H1 (cell line): ENCODE results near the gene PDE6B. TPM values are rescaled to one million over a fixed set of nuclear protein-coding genes. Genes with fewer than 3 reads are reported as not detected.

Experiments used
- CTCF ChIA-PET: fragments of 300-600 bp; sonication (Branson Sonifier 250); formaldehyde crosslinking; loops from one replicate; lab custom pipeline; 2021; ENCODE audit not compliant: partially characterized antibody; lab: Charles Lee
- POLR2A ChIA-PET: fragments of 300-600 bp; sonication (Branson Sonifier 250); formaldehyde crosslinking; loops from one replicate; lab custom pipeline; 2021; ENCODE audit warnings: inconsistent platforms; ENCODE audit not compliant: partially characterized antibody; lab: Charles Lee
- DNase-seq, 2 experiments: peaks; one replicate each; pipeline versions ENCODE4 v3.0.0 to v3.0.0-alpha.2; 2010 to 2022; ENCODE audit warnings: low spot score in 2 of 2, low read depth in 1 of 2, mixed read lengths in 1 of 2
- FAIRE-seq: peaks from 2 replicates; lab custom pipeline; 2011; peaks lifted over from hg19 to GRCh38; lab: Jason Lieb, UNC
- H2AFZ ChIP-seq: 2 replicates; pipeline ENCODE4 v1.8.1; 2012; ENCODE audit warnings: low read length, inconsistent platforms
- H2AK5ac ChIP-seq: 2 replicates; pipeline ENCODE4 v1.6.1; 2013; ENCODE audit warnings: low read depth, low read length
- H2BK120ac ChIP-seq: replicated peaks from 2 replicates; pipeline ENCODE3; 2013; ENCODE audit warnings: low read depth, low read length, inconsistent platforms
- H2BK12ac ChIP-seq: 2 replicates; pipeline ENCODE4 v1.6.1; 2013; ENCODE audit warnings: low read depth, low read length
- H2BK15ac ChIP-seq: 2 replicates; pipeline ENCODE4 v1.6.1; 2013; ENCODE audit warnings: low read length
- H2BK20ac ChIP-seq: 2 replicates; pipeline ENCODE4 v1.6.1; 2013; ENCODE audit warnings: low read length
- H2BK5ac ChIP-seq: 2 replicates; pipeline ENCODE4 v1.6.1; 2013; ENCODE audit warnings: low read depth, low read length
- H3K14ac ChIP-seq: 2 replicates; pipeline ENCODE4 v1.6.1; 2013; ENCODE audit warnings: inconsistent platforms; ENCODE audit not compliant: insufficient read length
- H3K18ac ChIP-seq: 2 replicates; pipeline ENCODE4 v1.6.1; 2013; ENCODE audit warnings: low read length; ENCODE audit errors: extremely low read depth
- H3K23ac ChIP-seq: 2 replicates; pipeline ENCODE4 v1.6.1; 2013; ENCODE audit warnings: inconsistent platforms; ENCODE audit not compliant: insufficient read length
- H3K23me2 ChIP-seq: 2 replicates; pipeline ENCODE4 v1.6.1; 2013; ENCODE audit warnings: low read depth, low read length
- H3K27ac ChIP-seq: 2 replicates; pipeline ENCODE4 v1.6.1; 2011; ENCODE audit warnings: low read depth, low read length, inconsistent platforms
- H3K27me3 ChIP-seq, 4 experiments: replicated peaks in 1 of 4; 1 replicate in 1 of 4; 2 replicates in 3 of 4; pipeline versions ENCODE4 v1.6.1 to v1.8.1; 2011 to 2013; ENCODE audit warnings: low read length in 3 of 4, mild to moderate bottlenecking in 3 of 4, inconsistent platforms in 2 of 4, mixed read lengths in 2 of 4, moderate library complexity in 1 of 4; ENCODE audit not compliant: control insufficient read depth in 3 of 4, insufficient read depth in 3 of 4; ENCODE audit errors: extremely low read depth in 1 of 4
- H3K36me3 ChIP-seq, 4 experiments: 2 replicates each; pipeline versions ENCODE4 v1.6.1 to v1.8.1; 2011 to 2013; ENCODE audit warnings: mild to moderate bottlenecking in 4 of 4, low read length in 3 of 4, moderate library complexity in 2 of 4, control low read depth in 1 of 4, inconsistent platforms in 1 of 4; ENCODE audit not compliant: insufficient read depth in 4 of 4, control insufficient read depth in 2 of 4
- H3K4ac ChIP-seq: replicated peaks from 2 replicates; pipeline ENCODE3; 2013; ENCODE audit warnings: low read length, low read depth, mixed read lengths, inconsistent platforms; ENCODE audit not compliant: insufficient read length
- H3K4me1 ChIP-seq, 4 experiments: replicated peaks in 1 of 4; 1 replicate in 1 of 4; 2 replicates in 3 of 4; pipeline versions ENCODE4 v1.6.1 to v1.8.1; 2011 to 2013; ENCODE audit warnings: low read length in 3 of 4, inconsistent platforms in 2 of 4, mixed read lengths in 1 of 4; ENCODE audit not compliant: insufficient read depth in 4 of 4, control insufficient read depth in 3 of 4
- H3K4me2 ChIP-seq, 2 experiments: 2 replicates each; pipeline versions ENCODE4 v1.6.1 to v1.8.1; 2011 to 2013; ENCODE audit warnings: low read depth in 2 of 2, low read length in 2 of 2, control low read depth in 1 of 2, inconsistent platforms in 1 of 2, mild to moderate bottlenecking in 1 of 2; ENCODE audit not compliant: insufficient read depth in 1 of 2
- H3K4me3 ChIP-seq, 4 experiments: fragments of 200-600, 300-600 bp in 1 of 4; sonication (generic), shearing (Covaris generic), sonication (Bioruptor Twin) in 1 of 4; 2 replicates each; pipeline versions ENCODE4 v1.5.1 to v1.8.1; 2011 to 2016; ENCODE audit warnings: low read length in 4 of 4, low read depth in 3 of 4, control low read depth in 2 of 4, inconsistent platforms in 2 of 4, mild to moderate bottlenecking in 2 of 4, mixed read lengths in 1 of 4, moderate library complexity in 1 of 4; ENCODE audit not compliant: insufficient read depth in 2 of 4; ENCODE audit errors: extremely low read depth in 1 of 4
- H3K56ac ChIP-seq: replicated peaks from 2 replicates; pipeline ENCODE3; 2013; ENCODE audit warnings: low read depth, mild to moderate bottlenecking, mixed read lengths, low read length, inconsistent platforms; ENCODE audit not compliant: insufficient read length
- H3K79me1 ChIP-seq: 2 replicates; pipeline ENCODE4 v1.6.1; 2013; ENCODE audit warnings: low read depth, low read length, control low read depth
- H3K79me2 ChIP-seq, 2 experiments: 2 replicates each; pipeline versions ENCODE4 v1.6.1 to v1.8.1; 2012 to 2013; ENCODE audit warnings: low read length in 2 of 2, mild to moderate bottlenecking in 2 of 2, inconsistent platforms in 1 of 2; ENCODE audit not compliant: insufficient read depth in 2 of 2, control insufficient read depth in 1 of 2
- H3K9ac ChIP-seq, 4 experiments: replicated peaks in 1 of 4; 1 replicate in 1 of 4; 2 replicates in 3 of 4; pipeline versions ENCODE4 v1.6.1 to v1.8.1; 2011 to 2013; ENCODE audit warnings: low read depth in 3 of 4, low read length in 3 of 4, control low read depth in 2 of 4, mild to moderate bottlenecking in 2 of 4, moderate library complexity in 2 of 4, inconsistent platforms in 1 of 4; ENCODE audit errors: extremely low read depth in 1 of 4
- H3K9me3 ChIP-seq, 2 experiments: 2 replicates each; pipeline versions ENCODE4 v1.6.1 to v1.8.1; 2012 to 2013; ENCODE audit warnings: mild to moderate bottlenecking in 2 of 2, moderate library complexity in 2 of 2, control low read depth in 1 of 2, inconsistent platforms in 1 of 2, low read depth in 1 of 2, low read length in 1 of 2, mixed read lengths in 1 of 2; ENCODE audit not compliant: insufficient read depth in 2 of 2
- H4K20me1 ChIP-seq, 2 experiments: replicated peaks in 1 of 2; 2 replicates each; pipeline versions ENCODE3 to v1.8.1; 2011 to 2013; ENCODE audit warnings: inconsistent platforms in 2 of 2, low read length in 2 of 2, mild to moderate bottlenecking in 1 of 2; ENCODE audit not compliant: insufficient read depth in 2 of 2, control insufficient read depth in 1 of 2
- H4K5ac ChIP-seq: 2 replicates; pipeline ENCODE4 v1.6.1; 2013; ENCODE audit warnings: low read length, low read depth, mixed read lengths, inconsistent platforms; ENCODE audit not compliant: insufficient read length
- H4K8ac ChIP-seq: 2 replicates; pipeline ENCODE4 v1.8.0; 2013; ENCODE audit warnings: mild to moderate bottlenecking, moderate library complexity, low read length, inconsistent platforms; ENCODE audit not compliant: insufficient read depth; ENCODE audit errors: extremely low read depth
- H4K91ac ChIP-seq: replicated peaks from 2 replicates; pipeline ENCODE3; 2013; ENCODE audit warnings: low read length, mixed read lengths, inconsistent platforms; ENCODE audit not compliant: insufficient read length
- CBX5 ChIP-seq: fragments of 300-800, 300-1000 bp; sonication (generic); IDR thresholded peaks from 2 replicates; pipeline ENCODE4 v1.7.1; 2016; ENCODE audit warnings: antibody characterized with exemption, low read length, low read depth
- EZH2 ChIP-seq: fragments of 200-600 bp; sonication (generic); IDR thresholded peaks from 2 replicates; pipeline ENCODE4 v1.7.1; 2012; ENCODE audit warnings: low read depth, mild to moderate bottlenecking, moderate library complexity, low read length, inconsistent platforms; ENCODE audit not compliant: severe bottlenecking
- RFX5 ChIP-seq: IDR thresholded peaks from 2 replicates; pipeline ENCODE4 v1.6.1; 2011; ENCODE audit warnings: low read depth, low read length, improper control_type of control experiment, borderline replicate concordance
- SIRT6 ChIP-seq: IDR thresholded peaks from one replicate; pipeline ENCODE4 v1.7.1; 2012; ENCODE audit warnings: low read length, inconsistent platforms
- SIX5 ChIP-seq: IDR thresholded peaks from 2 replicates; pipeline ENCODE4 v1.6.1; 2011; ENCODE audit warnings: mild to moderate bottlenecking, low read depth, low read length
- SRF ChIP-seq: IDR thresholded peaks from 2 replicates; pipeline ENCODE4 v1.6.1; 2011; ENCODE audit warnings: mild to moderate bottlenecking, low read depth, low read length, moderate library complexity
- SUZ12 ChIP-seq: fragments of 200-600 bp; sonication (generic); IDR thresholded peaks from 2 replicates; pipeline ENCODE4 v1.6.1; 2012; ENCODE audit warnings: mild to moderate bottlenecking, inconsistent platforms, low read length, moderate library complexity, mixed read lengths
- TAF1 ChIP-seq: IDR thresholded peaks from 2 replicates; pipeline ENCODE4 v1.6.1; 2011; ENCODE audit warnings: mild to moderate bottlenecking, low read depth, low read length
- TAF7 ChIP-seq: optimal IDR thresholded peaks from 2 replicates; pipeline ENCODE3; 2011; ENCODE audit warnings: low read depth, mild to moderate bottlenecking, inconsistent platforms, low read length, moderate library complexity, borderline replicate concordance
- ZNF274 ChIP-seq: IDR thresholded peaks from 2 replicates; pipeline ENCODE4 v1.7.0; 2012; ENCODE audit warnings: low read length, borderline replicate concordance; ENCODE audit errors: extremely low read depth
- WGBS, 2 experiments: shearing (Covaris generic) in 1 of 2; methylation state at CpG; one replicate each; pipeline versions ENCODE4 v1.1.6 to v1.1.7; 2013 to 2015; ENCODE audit warnings: low lambda C conversion rate in 2 of 2, mixed read lengths in 2 of 2, inconsistent platforms in 1 of 2, low coverage in 1 of 2, missing lambda C conversion rate in 1 of 2; ENCODE audit not compliant: insufficient replicate concordance in 2 of 2, insufficient coverage in 1 of 2, insufficient read length in 1 of 2; ENCODE audit errors: extremely low coverage in 1 of 2, missing lambda C conversion rate in 1 of 2; 5-methylcytosine and 5-hydroxymethylcytosine counted together
- polyA plus RNA-seq, 7 experiments: library from polyadenylated mRNA; depleted of rRNA in 3 of 7; stranded (reverse) in 5 of 7; unstranded in 2 of 7; fragments of >200 nt in 5 of 7; fragments of 200-250 nt in 2 of 7; gene quantifications; 1 replicate in 5 of 7; 2 replicates in 1 of 7; 4 replicates in 1 of 7; pipeline versions ENCODE4 v1.2.1 to v1.2.3, GENCODE V29; 2011 to 2013; ENCODE audit warnings: missing spikeins in 2 of 7, mixed read lengths in 2 of 7
- total RNA-seq: library from RNA; stranded (reverse); fragmentation: NEBNext Ultra II Directional; extraction: Animal tissue kit (Norgen Biotek cat#: 25700); gene quantifications from 2 replicates; pipeline ENCODE4 v1.2.1, GENCODE V29; 2021

Gene PDE6B
- total and polyA plus RNA-seq, 2 of the 8 experiments (the other 6 are each of a cell fraction or from before 2014, with no cell fraction given): 4.1 to 8.4 TPM

- Histone ChIP-seq H3K56ac (no peak overlapping the region), H3K79me1 (no peaks in the 10 kb centered on the region), H3K36me3 (no peaks in the 10 kb centered on the region), H3K23me2 (no peaks in the 10 kb centered on the region), H3K14ac (no peak overlapping the region), H2BK15ac (no peak overlapping the region), H2AFZ (no peak overlapping the region), H3K4ac (no peak overlapping the region), H3K79me2 (no peaks in the 10 kb centered on the region), H3K9me3 (no peaks in the 10 kb centered on the region), H2BK20ac (no peak overlapping the region), H3K4me3 (no peak overlapping the region), H4K20me1 (no peaks in the 10 kb centered on the region), H2BK12ac (no peak overlapping the region), H4K5ac (no peak overlapping the region), H3K4me2 (no peak overlapping the region), H3K23ac (no peak overlapping the region), H2AK5ac (no peak overlapping the region), H3K9ac (no peak overlapping the region), H4K8ac (no peak overlapping the region), H3K27ac (no peak overlapping the region), H3K18ac (no peak overlapping the region), H3K4me1 (no peaks in the 10 kb centered on the region), H3K27me3 (no peaks in the 10 kb centered on the region), H4K91ac (no peak overlapping the region), H2BK5ac (no peak overlapping the region), H2BK120ac (no peak overlapping the region)
- no peak for FAIRE-seq
- WGBS, 2 experiments: 92% methylated on average over 3 of the region's 3 CpGs; no CpG with 5 or more reads in 1 of the 2 experiments
- TF ChIP-seq SIX5 (no peak), TAF1 (no peak), TAF7 (no peak), RFX5 (no peak), EZH2 (no peak), SUZ12 (no peak), CBX5 (no peak), ZNF274 (no peak), SIRT6 (no peak), SRF (no peak)
- CTCF ChIA-PET: interaction anchor here (0.7 to 1.4 kb wide), 2 partner anchors 27 to 71 kb away, joined by 3 to 7 read pairs; no protein-coding TSS in a partner anchor
- DNase-seq: no peak
- POLR2A ChIA-PET: no interaction called here
Observed at GRCh38 chr4:604131-604530, 21.2 kb upstream of the PDE6B start.
